ENCODE results near the gene CAPSL.

DNA sequence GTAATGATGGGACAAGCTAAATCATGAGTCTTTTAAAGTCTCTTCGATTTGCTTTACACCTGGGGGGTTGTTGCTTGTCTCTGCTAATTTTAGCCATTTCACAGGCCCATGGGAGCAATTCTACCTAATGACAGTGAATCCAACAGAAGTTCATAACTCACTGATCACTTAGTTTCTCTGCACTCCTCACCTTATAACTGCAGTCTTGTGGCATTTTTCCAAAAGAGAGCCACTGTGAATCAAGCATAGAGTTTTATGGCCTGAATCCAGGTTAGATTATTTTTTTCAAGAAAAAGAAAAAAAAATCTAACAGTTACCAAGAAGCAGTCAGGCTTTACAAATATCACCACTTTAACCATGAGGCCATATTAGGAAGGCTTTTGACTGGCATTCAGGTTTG is 83.2 kb downstream of the CAPSL start:
- TF ChIP-seq, protein P1, sequence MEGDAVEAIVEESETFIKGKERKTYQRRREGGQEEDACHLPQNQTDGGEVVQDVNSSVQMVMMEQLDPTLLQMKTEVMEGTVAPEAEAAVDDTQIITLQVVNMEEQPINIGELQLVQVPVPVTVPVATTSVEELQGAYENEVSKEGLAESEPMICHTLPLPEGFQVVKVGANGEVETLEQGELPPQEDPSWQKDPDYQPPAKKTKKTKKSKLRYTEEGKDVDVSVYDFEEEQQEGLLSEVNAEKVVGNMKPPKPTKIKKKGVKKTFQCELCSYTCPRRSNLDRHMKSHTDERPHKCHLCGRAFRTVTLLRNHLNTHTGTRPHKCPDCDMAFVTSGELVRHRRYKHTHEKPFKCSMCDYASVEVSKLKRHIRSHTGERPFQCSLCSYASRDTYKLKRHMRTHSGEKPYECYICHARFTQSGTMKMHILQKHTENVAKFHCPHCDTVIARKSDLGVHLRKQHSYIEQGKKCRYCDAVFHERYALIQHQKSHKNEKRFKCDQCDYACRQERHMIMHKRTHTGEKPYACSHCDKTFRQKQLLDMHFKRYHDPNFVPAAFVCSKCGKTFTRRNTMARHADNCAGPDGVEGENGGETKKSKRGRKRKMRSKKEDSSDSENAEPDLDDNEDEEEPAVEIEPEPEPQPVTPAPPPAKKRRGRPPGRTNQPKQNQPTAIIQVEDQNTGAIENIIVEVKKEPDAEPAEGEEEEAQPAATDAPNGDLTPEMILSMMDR (IDR thresholded peaks at IDR 0.05; ENCODE audit: low read length), result no peak
- TF ChIP-seq EZH2 (IDR thresholded peaks at IDR 0.05; ENCODE audit: borderline replicate concordance, low read length), result no peak
